ENCODE data around the gene CKS2.
A peak's percentile ranks its signal among the peaks of the same experiment; 100 is the strongest.
"Not testable (repeated sequence)": the region's sequence is repeated elsewhere in the genome, so short reads cannot be mapped to it uniquely, and the experiment has no call there.

The CKS2 gene

GRCh38 chr9:89278997-89279739, 31.8 kb upstream of the CKS2 start:
- no peak overlapping the region for H3K4me2 ChIP-seq (ENCODE audit: low read depth, low read length, poor library complexity, severe bottlenecking)
- no peaks in the 10 kb centered on the region for H4K20me1 ChIP-seq (ENCODE audit: low read depth, low read length)

DNA sequence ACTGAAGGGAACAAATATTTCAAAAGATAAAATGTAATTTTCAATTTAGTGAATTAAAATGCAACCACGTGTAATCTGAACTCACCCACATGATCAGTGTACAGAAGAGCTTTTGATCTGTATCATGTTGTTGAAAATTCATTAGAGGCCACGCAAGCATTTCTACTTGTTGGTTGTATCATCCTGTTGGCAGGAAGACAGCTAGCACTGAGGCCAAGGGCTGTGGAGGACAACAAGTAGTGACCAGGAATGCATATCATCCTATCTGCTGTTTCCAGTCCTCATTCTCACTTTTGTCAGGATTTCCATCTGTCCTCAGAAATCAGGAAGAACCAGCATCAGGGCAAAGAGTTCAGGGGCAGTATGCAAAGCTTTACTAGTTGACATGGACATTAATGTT, 29.9 kb upstream of the CKS2 start:
- Histone ChIP-seq H3F3A (ENCODE audit: insufficient read depth) (no peaks in the 10 kb centered on the region), H4K20me1 (ENCODE audit: low read depth, low read length) (no peaks in the 10 kb centered on the region), H2AFZ (ENCODE audit: low read depth, low read length, severe bottlenecking) (no peak overlapping the region), H3K4me2 (ENCODE audit: low read depth, low read length, poor library complexity, severe bottlenecking) (no peak overlapping the region), H3K4me3 (ENCODE audit: insufficient read depth, low read length, poor library complexity, severe bottlenecking) (no peak overlapping the region), H3K27ac (ENCODE audit: low read depth, low read length) (no peak overlapping the region), H3K79me2 (ENCODE audit: insufficient read depth, low read length) (no peaks in the 10 kb centered on the region), H3K9ac (ENCODE audit: low read length) (no peak overlapping the region), H3K9me2 (replicated peaks; ENCODE audit: insufficient read depth, low read length) (no peaks in the 10 kb centered on the region), H3K27me3 (ENCODE audit: low read length) (no peaks in the 10 kb centered on the region), H3K36me3 (ENCODE audit: low read length) (no peaks in the 10 kb centered on the region), H3K9me3 (ENCODE audit: insufficient read depth, low read length) (no peaks in the 10 kb centered on the region)
- TF ChIP-seq CTCF (IDR thresholded peaks at IDR 0.05; ENCODE audit: insufficient read depth, low read length, poor library complexity, severe bottlenecking) (no peak), EZH2phosphoT487 (conservative IDR thresholded peaks at IDR 0.05; ENCODE audit: low read length) (no peak)

More at GRCh38 chr9:89278997-89279739, 31.8 kb upstream of the CKS2 start:
- Histone ChIP-seq H2AFZ (ENCODE audit: low read depth, low read length, severe bottlenecking) (no peak overlapping the region), H3K9me2 (replicated peaks; ENCODE audit: insufficient read depth, low read length) (no peaks in the 10 kb centered on the region), H3K27me3 (ENCODE audit: low read length) (no peaks in the 10 kb centered on the region), H3K79me2 (ENCODE audit: insufficient read depth, low read length) (no peaks in the 10 kb centered on the region), H3K9ac (ENCODE audit: low read length) (no peak overlapping the region), H3F3A (ENCODE audit: insufficient read depth) (no peaks in the 10 kb centered on the region), H3K4me3 (ENCODE audit: insufficient read depth, low read length, poor library complexity, severe bottlenecking) (no peak overlapping the region), H3K27ac (ENCODE audit: low read depth, low read length) (no peak overlapping the region), H3K9me3 (ENCODE audit: insufficient read depth, low read length) (peaks cover 7% of the 10 kb centered on the region; the same call in 1 of the 2 replicates), H3K36me3 (ENCODE audit: low read length) (no peaks in the 10 kb centered on the region)
- TF ChIP-seq CTCF (IDR thresholded peaks at IDR 0.05; ENCODE audit: insufficient read depth, low read length, poor library complexity, severe bottlenecking) (peak; percentile 66), EZH2phosphoT487 (conservative IDR thresholded peaks at IDR 0.05; ENCODE audit: low read length) (no peak)

- H3K79me2 ChIP-seq (ENCODE audit: insufficient read depth, low read length); H3K36me3 ChIP-seq (ENCODE audit: low read length); H4K20me1 ChIP-seq (ENCODE audit: low read depth, low read length); H3K4me3 ChIP-seq (ENCODE audit: insufficient read depth, low read length, poor library complexity, severe bottlenecking); H3F3A ChIP-seq (ENCODE audit: insufficient read depth); H3K9me2 ChIP-seq (replicated peaks; ENCODE audit: insufficient read depth, low read length); H3K4me2 ChIP-seq (ENCODE audit: low read depth, low read length, poor library complexity, severe bottlenecking); H3K27me3 ChIP-seq (ENCODE audit: low read length); H2AFZ ChIP-seq (ENCODE audit: low read depth, low read length, severe bottlenecking); H3K27ac ChIP-seq (ENCODE audit: low read depth, low read length); H3K9ac ChIP-seq (ENCODE audit: low read length); H3K9me3 ChIP-seq (ENCODE audit: insufficient read depth, low read length): not testable (repeated sequence)
Observed at GRCh38 chr9:89282248-89282968, 28.6 kb upstream of the CKS2 start.

- no peaks in the 10 kb centered on the region for H3K9me2 ChIP-seq (replicated peaks; ENCODE audit: insufficient read depth, low read length)
- no peaks in the 10 kb centered on the region for H4K20me1 ChIP-seq (ENCODE audit: low read depth, low read length)
- TF ChIP-seq CTCF (IDR thresholded peaks at IDR 0.05; ENCODE audit: insufficient read depth, low read length, poor library complexity, severe bottlenecking): no peak
- no peak for TF ChIP-seq EZH2phosphoT487 (conservative IDR thresholded peaks at IDR 0.05; ENCODE audit: low read length)
- no peaks in the 10 kb centered on the region for H3K36me3 ChIP-seq (ENCODE audit: low read length)
- H3K9me3 ChIP-seq (ENCODE audit: insufficient read depth, low read length): no peaks in the 10 kb centered on the region
- no peak overlapping the region for H2AFZ ChIP-seq (ENCODE audit: low read depth, low read length, severe bottlenecking)
- no peaks in the 10 kb centered on the region for H3K79me2 ChIP-seq (ENCODE audit: insufficient read depth, low read length)
- no peaks in the 10 kb centered on the region for H3F3A ChIP-seq (ENCODE audit: insufficient read depth)
- H3K4me2 ChIP-seq (ENCODE audit: low read depth, low read length, poor library complexity, severe bottlenecking): no peak overlapping the region
- no peak overlapping the region for H3K4me3 ChIP-seq (ENCODE audit: insufficient read depth, low read length, poor library complexity, severe bottlenecking)
- H3K9ac ChIP-seq (ENCODE audit: low read length): no peak overlapping the region
- H3K27me3 ChIP-seq (ENCODE audit: low read length): no peaks in the 10 kb centered on the region
- no peak overlapping the region for H3K27ac ChIP-seq (ENCODE audit: low read depth, low read length)
Observed at GRCh38 chr9:89284076-89284475, 26.9 kb upstream of the CKS2 start.

All from SU-DHL-6 (cell line).